GM23338 (cell line): ENCODE measurements around the gene ZAP70.

Source experiments
- CREB1 ChIP-seq: fragments of 250-450 bp; sonication (Bioruptor Pico); IDR thresholded peaks from 2 replicates; pipeline ENCODE4 v1.5.0; 2020; ENCODE audit warnings: low read depth, mild to moderate bottlenecking, moderate library complexity
- EZH2 ChIP-seq: fragments of 200-600 bp; sonication (generic); IDR thresholded peaks from one replicate; pipeline ENCODE4 v1.8.0; 2017; ENCODE audit warnings: antibody characterized with exemption, mild to moderate bottlenecking, low read depth; ENCODE audit not compliant: unreplicated experiment
- EZH2phosphoT487 ChIP-seq: fragments of 200-600 bp; sonication (generic); IDR thresholded peaks from one replicate; pipeline ENCODE4 v1.8.1; 2018; ENCODE audit warnings: antibody characterized with exemption; ENCODE audit not compliant: unreplicated experiment
- JUNB ChIP-seq: IDR thresholded peaks from one replicate; pipeline ENCODE4 v1.6.1; 2016; ENCODE audit warnings: antibody characterized with exemption; ENCODE audit not compliant: unreplicated experiment
- POLR2AphosphoS5 ChIP-seq: IDR thresholded peaks from 2 replicates; pipeline ENCODE4 v1.6.1; 2016; ENCODE audit warnings: antibody characterized with exemption, low read depth
- ZNF114 ChIP-seq: fragments of 250-450 bp; sonication (Bioruptor Pico); IDR thresholded peaks from 2 replicates; pipeline ENCODE4 v1.5.0; 2020; ENCODE audit warnings: mild to moderate bottlenecking, moderate library complexity
- ZNF331 ChIP-seq: fragments of 250-450 bp; sonication (Bioruptor Pico); IDR thresholded peaks from 2 replicates; pipeline ENCODE4 v1.5.0; 2020; ENCODE audit warnings: low read depth, mild to moderate bottlenecking, moderate library complexity
- TF ChIP-seq, protein P1 (sequence below), 2 experiments: fragments of 200-600 bp in 1 of 2; sonication (generic) in 1 of 2; conservative IDR thresholded peaks; 2 replicates each; pipeline versions ENCODE4 v1.5.1 to v1.6.1; 2016 to 2017; ENCODE audit warnings: antibody characterized with exemption in 2 of 2, low read depth in 2 of 2, mild to moderate bottlenecking in 2 of 2, moderate library complexity in 1 of 2
- TF ChIP-seq, protein P2 (sequence below): IDR thresholded peaks from one replicate; pipeline ENCODE4 v1.6.1; 2018; ENCODE audit warnings: antibody characterized with exemption; ENCODE audit not compliant: unreplicated experiment
- TF ChIP-seq, protein P3 (sequence below): IDR thresholded peaks from 2 replicates; pipeline ENCODE4 v1.6.1; 2016; ENCODE audit warnings: antibody characterized with exemption

DNA sequence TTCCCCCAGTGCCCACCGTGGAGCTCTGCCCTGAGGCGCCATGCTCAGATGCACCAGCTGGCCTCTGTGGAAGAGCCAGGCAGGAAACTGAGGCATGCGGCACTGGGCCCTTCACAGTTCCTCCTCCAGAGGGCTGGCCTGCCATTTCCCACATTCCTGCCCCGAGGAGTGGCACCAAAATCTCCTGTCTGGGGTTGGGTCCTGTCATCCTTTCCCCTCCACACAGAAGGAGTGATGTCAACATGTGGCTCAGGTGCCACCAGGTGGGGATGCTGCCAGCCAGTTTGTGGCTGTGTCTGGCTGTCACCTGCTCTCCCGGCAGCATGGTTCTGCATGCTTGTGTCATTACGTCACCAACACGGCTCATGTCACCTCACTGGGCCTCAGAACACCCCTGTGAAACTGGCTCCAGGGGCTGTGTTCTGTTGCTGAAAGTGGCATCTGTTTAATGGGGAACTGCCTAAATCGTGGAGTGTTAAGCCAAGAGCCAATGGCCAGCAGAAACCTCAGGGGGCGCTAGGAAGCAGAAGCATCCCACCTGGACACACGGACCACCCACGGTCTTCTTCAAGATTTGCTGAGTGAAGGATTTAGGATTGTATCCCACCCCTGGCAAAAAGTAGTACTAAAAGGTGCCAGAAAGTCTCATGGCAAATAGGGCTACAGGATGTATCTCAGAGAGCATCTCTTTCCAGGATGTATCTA lies 51.3 kb downstream of the ZAP70 start:
- TF ChIP-seq, protein P1, sequence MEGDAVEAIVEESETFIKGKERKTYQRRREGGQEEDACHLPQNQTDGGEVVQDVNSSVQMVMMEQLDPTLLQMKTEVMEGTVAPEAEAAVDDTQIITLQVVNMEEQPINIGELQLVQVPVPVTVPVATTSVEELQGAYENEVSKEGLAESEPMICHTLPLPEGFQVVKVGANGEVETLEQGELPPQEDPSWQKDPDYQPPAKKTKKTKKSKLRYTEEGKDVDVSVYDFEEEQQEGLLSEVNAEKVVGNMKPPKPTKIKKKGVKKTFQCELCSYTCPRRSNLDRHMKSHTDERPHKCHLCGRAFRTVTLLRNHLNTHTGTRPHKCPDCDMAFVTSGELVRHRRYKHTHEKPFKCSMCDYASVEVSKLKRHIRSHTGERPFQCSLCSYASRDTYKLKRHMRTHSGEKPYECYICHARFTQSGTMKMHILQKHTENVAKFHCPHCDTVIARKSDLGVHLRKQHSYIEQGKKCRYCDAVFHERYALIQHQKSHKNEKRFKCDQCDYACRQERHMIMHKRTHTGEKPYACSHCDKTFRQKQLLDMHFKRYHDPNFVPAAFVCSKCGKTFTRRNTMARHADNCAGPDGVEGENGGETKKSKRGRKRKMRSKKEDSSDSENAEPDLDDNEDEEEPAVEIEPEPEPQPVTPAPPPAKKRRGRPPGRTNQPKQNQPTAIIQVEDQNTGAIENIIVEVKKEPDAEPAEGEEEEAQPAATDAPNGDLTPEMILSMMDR (conservative IDR thresholded peaks at IDR 0.05; ENCODE audit: low read depth in 2 of 2) = peak; percentile 30 to 37; a peak in 3 of 4 replicates
- TF ChIP-seq POLR2AphosphoS5 (no peak), ZNF331 (no peak), EZH2phosphoT487 (no peak), EZH2 (no peak), ZNF114 (no peak), JUNB (no peak), CREB1 (CRISPR knock-in tag) (no peak)
- TF ChIP-seq, protein P2, sequence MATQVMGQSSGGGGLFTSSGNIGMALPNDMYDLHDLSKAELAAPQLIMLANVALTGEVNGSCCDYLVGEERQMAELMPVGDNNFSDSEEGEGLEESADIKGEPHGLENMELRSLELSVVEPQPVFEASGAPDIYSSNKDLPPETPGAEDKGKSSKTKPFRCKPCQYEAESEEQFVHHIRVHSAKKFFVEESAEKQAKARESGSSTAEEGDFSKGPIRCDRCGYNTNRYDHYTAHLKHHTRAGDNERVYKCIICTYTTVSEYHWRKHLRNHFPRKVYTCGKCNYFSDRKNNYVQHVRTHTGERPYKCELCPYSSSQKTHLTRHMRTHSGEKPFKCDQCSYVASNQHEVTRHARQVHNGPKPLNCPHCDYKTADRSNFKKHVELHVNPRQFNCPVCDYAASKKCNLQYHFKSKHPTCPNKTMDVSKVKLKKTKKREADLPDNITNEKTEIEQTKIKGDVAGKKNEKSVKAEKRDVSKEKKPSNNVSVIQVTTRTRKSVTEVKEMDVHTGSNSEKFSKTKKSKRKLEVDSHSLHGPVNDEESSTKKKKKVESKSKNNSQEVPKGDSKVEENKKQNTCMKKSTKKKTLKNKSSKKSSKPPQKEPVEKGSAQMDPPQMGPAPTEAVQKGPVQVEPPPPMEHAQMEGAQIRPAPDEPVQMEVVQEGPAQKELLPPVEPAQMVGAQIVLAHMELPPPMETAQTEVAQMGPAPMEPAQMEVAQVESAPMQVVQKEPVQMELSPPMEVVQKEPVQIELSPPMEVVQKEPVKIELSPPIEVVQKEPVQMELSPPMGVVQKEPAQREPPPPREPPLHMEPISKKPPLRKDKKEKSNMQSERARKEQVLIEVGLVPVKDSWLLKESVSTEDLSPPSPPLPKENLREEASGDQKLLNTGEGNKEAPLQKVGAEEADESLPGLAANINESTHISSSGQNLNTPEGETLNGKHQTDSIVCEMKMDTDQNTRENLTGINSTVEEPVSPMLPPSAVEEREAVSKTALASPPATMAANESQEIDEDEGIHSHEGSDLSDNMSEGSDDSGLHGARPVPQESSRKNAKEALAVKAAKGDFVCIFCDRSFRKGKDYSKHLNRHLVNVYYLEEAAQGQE = no peak
- TF ChIP-seq, protein P3, sequence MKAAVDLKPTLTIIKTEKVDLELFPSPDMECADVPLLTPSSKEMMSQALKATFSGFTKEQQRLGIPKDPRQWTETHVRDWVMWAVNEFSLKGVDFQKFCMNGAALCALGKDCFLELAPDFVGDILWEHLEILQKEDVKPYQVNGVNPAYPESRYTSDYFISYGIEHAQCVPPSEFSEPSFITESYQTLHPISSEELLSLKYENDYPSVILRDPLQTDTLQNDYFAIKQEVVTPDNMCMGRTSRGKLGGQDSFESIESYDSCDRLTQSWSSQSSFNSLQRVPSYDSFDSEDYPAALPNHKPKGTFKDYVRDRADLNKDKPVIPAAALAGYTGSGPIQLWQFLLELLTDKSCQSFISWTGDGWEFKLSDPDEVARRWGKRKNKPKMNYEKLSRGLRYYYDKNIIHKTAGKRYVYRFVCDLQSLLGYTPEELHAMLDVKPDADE = no peak
